GM21723 (cell line): ENCODE data around the gene GSX1.
"Not testable (repeated sequence)": the region's sequence is repeated elsewhere in the genome, so short reads cannot be mapped to it uniquely, and the experiment has no call there.

Experiments
- ATAC-seq: cut with Tn5 transposase; IDR thresholded peaks from one replicate; pipeline ENCODE4 v1.9.1; 2021; ENCODE audit warnings: mild to moderate bottlenecking, moderate library complexity; ENCODE audit not compliant: unreplicated experiment

The GSX1 gene

DNA sequence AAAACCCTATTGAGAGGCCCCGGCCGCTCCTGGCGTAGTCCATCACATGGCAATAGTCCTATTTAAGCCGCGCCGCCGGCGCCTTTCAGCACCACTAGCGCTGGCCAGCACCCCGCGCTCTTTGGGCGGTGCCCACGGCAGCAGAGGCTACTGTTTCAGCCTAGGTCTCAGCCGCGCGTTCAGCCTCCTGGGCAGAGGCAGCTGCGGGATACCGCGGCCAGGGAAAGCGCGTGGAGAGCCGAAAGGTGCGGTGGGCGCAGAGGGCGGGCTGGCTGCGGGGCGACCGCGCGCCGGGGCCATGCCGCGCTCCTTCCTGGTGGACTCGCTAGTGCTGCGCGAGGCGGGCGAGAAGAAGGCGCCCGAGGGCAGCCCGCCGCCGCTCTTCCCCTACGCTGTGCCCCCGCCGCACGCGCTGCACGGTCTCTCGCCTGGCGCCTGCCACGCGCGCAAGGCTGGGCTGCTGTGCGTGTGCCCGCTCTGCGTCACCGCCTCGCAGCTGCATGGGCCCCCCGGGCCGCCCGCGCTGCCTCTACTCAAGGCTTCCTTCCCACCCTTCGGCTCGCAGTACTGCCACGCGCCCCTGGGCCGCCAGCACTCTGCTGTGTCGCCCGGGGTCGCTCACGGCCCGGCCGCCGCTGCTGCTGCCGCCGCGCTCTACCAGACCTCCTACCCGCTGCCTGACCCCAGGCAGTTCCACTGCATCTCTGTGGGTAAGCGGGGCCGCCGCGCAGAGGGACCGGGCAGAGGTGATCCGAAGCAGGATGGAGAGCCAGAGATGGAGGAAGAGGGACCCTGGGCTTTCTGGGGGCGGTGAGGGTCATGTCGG is at the start of gene GSX1:
Gene GSX1 (plus strand): TSS at position 91 of the 826 bp plus-strand sequence. CDS start 208 bp downstream, at position 299.
- ATAC-seq = no peak

DNA sequence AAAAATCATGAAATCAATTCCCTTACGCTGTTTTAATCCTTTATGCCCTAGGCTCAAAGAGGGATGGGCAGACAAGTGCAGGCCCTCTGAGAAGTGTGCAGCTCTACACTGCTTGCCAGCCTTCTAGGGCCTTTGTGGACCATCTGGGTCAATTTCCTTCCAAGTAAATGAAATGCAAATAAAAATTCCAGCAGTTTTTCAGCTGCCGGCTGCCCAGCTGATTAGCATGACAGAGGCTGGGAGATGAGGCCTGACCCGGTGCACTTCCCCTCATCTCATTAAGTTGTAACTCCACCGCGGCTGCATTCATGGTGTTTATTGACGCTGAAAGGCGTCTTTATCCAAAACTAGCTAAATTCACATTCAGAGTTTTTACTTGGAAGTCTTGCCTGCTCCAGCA is 47.5 kb upstream of the GSX1 start:
- ATAC-seq = no peak

DNA sequence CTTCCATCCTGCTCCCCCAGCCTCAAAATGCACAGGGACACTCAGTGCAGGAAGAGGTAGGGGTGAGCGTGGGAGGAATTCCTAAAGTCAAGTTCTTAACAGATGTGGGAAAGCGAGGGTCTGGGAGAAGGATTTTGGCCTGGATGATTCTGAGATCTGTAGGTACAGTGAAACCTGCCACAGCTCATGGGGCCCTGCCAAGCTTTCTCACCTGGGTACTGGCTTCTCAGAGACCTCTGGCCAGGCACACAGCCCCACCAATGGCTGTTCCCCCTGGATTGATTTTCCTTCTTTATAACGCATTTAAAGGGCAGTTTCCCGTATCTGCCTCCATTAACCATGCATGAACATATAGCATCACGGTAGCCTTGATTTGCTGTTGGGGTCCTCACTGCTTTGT is 47.0 kb upstream of the GSX1 start:
- ATAC-seq = no peak

DNA sequence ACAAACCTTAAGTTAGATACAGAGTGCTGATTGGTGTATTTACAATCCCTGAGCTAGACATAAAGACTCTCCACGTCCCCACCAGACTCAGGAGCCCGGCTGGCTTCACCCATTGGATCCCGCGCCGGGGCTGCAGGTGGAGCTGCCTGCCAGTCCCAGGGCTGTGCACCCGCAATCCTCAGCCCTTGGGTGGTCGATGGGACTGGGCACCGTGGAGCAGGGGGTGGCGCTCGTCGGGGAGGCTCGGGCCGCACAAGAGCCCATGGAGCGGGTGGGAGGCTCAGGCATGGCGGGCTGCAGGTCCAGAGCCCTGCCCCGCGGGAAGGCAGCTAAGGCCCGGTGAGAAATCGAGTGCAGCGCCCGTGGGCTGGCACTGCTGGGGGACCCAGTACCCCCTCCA is 44.1 kb upstream of the GSX1 start:
- ATAC-seq = not testable (repeated sequence)

DNA sequence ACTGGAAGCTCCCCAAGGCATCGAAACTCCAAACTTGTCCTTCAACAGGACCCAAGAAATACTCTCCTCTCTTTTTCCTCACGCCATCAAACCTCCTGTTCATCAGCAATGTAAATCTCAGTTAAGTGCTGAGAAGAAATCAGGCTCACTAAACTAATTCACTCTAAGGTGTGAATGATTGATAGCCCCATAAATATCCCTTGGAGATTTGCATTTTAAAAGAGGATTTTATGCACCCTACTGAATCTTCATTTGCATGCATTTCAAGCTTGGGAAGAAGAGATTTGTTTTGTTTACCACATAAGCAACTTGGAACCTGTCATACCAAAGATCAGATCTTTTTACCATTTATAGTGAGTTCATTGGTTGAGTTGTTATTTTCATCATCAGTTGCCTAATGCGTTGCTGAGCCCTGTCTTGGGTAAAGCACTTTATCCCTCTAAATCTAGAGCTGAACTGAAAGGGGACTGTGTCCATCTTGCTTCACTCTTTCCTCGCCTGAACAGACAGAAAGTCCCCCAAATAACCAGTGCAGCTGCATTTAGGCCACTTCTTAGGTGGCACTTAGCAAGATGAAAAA is 40.2 kb upstream of the GSX1 start:
- no peak for ATAC-seq

DNA sequence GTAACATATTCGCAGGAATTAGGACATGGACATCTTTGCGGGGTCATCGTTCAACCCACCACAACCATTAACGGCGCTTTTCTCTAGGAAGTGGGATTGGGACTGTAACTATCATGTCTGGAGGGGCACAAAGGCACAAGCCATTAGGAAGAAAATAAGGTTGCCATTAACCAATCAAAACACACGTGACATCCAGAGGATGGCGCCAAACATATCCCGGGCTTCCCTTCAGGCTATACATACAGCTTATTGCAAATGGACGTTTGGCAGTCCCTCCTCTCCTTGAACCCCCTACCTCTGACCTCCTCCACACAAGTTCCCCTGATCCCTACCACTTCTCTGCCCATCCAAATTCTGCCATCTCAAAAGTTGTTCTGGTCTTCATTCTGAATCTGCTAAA is 26.6 kb upstream of the GSX1 start:
- ATAC-seq = no peak

DNA sequence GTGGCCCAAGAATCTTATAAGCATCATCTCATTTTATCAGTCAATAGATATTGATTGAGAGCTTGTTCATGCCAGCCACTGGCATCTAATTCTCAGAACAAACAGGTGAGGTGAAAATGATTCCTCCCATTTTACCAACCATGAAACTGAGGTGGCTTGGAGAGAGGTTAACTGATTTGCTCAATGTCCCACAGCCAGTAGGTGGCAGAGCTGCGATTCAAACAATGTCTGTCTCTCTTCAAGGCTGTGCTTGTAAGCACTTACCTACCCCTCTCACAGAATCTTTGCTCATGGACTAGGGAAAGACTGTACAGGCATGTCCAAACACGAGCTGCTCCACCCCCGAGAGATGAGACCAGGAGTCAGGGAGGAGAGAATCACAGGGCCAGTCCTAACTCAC is 21.5 kb upstream of the GSX1 start:
- no peak for ATAC-seq

DNA sequence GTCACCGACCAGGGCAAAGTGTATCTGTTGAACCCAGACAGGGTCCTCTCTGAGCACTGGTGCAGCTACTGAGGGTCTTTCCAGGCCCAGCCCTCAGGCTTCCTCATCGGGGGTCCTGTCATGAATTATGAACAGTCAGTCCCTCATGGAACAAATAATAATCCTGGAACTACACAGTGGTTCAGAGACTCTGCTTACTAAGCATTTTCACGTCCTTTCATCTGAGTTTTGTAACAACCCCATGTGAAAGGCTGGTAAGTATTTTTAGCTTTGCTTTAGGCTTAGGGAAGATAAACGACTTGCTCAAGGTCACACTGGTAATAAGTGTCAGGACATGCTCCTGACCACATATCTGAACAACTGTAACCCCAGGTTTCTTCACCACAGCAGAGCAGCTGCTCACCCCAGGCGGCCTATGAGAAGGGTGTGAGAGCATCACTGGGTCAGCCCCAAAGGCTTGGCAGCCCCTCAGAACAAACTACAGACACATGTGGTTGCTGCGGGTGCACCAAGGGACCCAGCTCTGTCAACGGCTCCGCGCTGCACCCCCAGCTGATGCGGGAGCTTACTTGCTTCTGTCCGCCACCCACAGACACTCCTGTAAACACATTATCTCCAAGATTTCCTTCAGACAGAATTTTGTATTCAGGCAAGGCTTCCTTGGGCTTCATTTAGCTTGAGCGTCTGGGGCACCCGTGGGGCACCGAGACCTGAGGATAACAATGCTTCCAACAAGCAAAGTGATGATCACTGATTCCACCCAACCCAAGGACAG is 19.4 kb upstream of the GSX1 start:
- ATAC-seq = no peak

DNA sequence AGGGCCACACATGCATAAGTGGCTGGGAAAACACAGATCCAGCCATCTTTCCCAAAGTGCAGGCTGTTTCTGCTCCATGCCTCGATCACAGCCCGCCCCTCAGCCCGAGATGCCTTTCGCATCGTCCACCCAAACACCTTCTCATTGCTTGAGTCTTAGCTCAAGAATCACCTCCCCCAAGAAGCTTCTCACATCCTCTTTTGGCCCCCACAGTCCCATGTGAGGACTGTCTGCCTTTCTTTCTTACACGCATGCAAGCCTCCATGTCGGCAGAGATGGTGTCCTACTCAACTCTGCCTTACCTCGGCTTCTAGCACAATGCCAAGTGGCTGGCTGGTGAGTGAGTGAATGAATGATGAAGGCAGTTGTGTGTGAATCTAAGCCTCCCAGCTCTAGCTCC is 18.1 kb upstream of the GSX1 start:
- no peak for ATAC-seq

DNA sequence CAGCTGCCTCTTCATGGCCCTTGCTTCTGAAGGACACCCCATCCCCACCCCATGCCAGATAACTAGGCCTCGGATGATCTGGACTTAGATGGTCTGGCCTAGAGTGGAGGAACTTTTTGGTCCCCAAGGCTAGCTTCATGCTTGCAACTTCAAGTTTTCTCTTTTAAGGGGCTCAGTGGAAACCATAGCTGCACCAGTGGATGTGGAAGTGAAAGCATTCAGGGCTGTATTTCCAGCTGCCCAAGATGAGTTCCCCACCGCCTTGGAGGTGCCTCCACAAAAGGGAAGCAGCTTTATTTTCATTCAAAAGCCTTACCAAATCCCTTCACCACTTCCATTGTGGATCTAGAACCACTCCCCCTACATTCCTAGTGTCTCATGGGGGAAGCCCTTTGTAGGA is 17.6 kb upstream of the GSX1 start:
- ATAC-seq = no peak

DNA sequence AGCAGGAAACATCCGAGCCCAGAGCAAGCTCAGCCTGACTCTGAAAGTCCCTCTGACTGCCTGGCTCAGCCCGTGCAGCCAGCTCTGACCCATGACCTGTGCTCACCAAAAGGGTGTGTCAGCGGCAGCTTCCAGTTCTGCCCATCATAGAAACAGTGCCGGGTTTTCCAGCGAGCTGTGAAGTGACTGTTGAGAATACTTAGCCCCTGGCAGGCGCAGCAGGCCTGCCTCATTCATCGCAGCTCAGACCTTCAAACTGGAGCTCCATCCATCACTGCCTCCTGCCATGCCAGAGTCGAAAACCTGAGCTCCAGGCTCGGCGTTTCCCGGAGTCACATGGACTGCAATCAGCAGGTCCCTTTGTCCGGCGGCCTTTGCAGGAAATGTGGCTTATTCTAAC is 16.3 kb upstream of the GSX1 start:
- ATAC-seq = no peak

DNA sequence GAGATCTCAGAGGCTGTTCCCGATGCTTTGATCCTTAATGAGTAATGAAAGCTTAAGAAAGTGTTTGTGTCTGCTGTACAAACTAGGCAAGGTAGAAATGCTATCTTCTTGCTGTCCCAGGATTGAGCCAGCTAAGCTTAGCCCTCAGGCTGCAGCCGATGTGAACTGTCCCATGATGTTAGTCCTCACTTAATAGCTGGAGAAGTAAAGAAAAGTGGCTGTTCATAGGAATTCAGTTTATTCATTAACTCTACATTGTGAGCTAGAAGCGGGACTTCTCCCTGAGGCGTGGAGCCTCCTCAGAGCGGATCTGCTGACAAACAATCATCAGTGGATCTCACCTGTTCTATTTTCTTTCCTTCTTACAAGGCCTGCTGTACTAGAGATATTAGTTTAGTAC is 10.1 kb upstream of the GSX1 start:
- ATAC-seq = no peak

DNA sequence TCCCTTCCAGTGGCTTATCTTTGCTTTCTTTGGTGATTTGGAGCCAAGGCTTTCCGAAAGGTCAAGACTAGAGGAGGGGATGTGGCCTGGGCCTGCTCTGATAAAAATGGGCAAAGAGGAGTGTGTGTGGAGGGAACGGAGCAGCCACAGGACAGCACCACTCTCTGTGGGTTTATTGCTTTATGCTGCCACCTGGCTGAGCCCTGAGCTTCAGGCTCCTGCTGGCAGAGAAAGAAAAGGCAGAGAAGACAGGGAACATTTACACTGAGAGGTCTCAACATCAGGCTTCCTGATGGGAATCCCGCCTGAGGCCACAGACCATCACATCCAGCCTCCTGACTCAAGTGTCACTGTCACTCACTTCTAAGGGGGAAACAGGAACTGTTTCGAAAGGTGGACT is 9.2 kb upstream of the GSX1 start:
- no peak for ATAC-seq

DNA sequence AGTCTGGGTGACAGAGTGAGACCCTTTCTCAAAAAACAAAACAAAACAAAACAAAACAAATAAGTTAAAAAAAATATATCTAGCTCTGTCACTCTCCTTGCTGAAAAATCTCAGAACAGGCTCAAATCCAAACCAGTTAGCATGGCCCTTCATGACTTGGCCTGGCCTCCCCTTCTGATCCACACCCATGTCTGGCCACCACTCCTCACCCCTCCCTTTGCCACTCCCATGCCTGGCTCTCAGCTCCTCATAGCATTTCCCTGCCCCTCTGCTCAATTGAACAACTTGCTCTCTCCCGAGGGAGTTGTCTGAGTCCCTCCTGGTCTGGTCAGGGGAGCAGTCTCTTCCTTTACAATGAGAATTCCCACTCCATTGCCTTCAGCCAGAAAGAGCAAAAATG is 4.0 kb upstream of the GSX1 start:
- no peak for ATAC-seq

DNA sequence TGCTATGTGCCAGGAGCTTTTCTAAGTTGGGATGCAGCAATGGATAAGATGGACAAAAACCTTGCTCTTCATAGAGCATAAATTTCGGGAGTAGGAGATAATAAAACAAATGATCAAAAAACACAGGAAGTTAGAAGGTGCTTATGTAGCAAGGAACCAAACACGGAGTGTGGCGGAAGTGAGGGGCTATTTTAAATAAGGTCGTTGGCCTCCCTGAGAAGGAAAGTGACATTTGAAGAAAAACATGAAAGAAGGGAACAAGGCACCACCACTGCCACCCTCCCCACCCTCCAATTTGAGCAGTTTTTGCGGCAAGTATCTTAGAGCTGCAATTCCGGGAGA is 3.2 kb upstream of the GSX1 start:
- no peak for ATAC-seq

DNA sequence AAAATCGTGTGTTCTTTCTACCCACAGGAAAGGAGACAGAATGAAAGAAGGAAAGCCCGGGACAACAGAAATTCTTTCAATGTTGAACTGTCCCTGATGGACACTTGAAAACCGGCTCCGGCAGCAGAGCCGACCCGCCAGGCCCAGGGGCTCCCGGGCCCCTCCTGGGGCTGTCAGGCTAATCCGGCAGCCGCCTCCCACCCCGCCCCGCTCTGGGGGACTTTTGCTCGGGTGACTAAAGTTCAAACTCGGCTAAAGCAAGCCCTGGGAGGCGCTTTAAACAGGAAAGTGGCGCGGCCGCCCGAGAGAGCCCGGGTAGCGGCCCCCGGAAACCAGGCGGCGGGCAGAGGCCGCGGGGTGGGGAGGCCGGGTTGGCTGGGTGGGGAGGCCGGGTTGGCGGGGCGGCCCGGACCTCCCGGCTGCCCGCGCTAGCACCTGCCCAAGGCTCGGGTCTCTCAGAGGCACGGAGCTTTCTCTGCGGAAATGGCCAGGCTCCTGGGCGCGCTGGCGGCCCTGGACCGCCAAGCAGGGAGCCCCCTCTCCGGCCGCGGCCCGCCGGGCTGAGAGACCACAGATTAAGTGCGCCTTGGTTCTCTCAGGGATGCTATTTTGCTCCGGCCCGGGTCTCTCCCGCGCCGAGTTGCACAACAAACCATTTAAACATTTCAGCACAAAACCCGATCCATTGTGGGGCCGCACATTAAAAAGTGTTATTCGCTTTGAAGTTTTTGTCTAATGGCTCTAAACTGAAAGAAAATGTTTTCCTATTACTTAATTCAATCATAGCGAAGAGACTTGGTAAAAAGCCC is 2.6 kb upstream of the GSX1 start:
- ATAC-seq = no peak

DNA sequence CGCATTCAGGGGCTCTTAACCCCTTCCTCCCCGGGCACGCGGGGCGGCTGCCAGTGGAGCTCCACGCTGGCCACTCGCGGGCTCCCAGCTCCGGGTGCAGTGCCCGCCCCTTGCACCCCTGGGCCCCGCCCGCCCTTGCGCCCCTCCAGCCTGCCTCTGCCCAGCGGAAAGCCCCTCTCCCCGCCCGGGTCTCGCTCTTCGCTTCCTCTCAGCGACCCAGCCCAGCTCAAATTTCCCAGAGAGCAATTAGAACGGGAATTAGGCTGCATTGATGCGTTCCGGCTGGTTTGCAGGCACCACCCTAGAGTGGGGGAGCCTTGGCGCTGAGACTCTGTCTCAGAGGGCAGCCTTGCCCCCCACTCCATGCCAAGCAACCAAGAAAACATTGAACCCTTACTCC is 1.8 kb upstream of the GSX1 start:
- no peak for ATAC-seq

DNA sequence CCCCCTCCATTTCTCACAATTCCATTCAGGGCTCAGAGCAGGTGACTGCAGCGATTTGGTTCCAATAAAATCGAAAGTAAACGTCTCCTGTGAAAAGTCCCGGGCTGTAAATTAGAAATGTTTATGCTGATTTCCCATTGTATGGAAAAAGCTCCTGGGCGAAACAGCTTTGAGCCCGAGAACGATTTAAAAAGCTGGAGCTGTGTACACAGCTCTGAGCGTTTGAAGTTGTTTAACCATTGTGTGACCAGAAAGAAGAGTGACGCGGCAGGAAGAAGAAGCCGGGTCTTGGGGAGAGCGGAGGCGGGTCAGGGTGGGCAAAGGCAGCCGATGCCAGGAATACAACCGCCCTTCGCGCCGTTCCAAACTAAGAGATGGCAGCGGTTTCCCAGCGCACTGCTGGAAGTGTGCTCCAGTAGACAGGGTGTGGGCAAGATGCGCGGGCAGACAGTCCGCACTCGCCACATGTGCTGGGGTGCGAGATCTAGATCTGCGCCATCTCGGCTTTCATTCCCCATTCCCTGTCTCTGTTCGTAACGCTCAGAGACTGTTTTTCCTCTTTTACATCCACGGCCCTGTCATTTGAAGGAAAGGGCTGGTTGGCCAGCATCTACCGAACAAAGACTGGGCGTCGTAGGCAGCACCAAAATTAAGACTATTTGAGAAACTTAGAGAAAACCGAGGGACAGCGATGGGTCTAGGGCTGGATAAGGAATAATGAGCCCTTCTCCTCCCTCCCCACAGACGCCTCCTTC is 960 bp upstream of the GSX1 start:
- ATAC-seq = no peak

DNA sequence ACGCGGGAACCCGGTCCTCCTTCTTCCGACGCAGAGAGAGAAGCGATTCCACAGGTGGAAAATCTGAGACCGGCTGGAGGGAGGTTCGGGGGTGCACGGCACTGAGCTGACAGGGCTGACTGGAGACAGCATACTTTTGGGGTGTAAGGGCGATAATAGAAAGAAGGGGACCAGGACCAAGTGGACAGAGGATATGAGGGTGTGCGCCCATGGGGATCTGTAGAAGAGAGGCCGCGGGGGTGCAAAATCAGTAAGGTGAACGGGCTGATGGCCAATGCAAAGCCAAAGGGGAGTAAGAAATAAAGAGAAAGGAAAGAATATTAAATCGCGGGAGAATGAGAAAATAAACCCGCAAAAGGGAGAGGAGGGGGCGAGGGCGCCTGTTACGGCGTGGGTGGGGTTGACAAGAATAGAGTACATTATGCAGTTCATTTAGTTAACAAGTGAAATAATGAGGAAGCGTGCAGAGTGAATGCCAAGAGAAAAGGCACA is 336 bp upstream of the GSX1 start:
- ATAC-seq = no peak
